Measurements from ENCODE around the gene XRN2.
A peak's percentile ranks its signal among the peaks of the same experiment; 100 is the strongest.

Gene XRN2

GRCh38 chr20:21273755-21274386 lies 29.3 kb upstream of the XRN2 start:
- Histone ChIP-seq H3K9me3 (ENCODE audit: control insufficient read depth, low read depth, low read length) (no peaks in the 10 kb centered on the region), H3K36me3 (ENCODE audit: control insufficient read depth, low read depth, low read length) (no peaks in the 10 kb centered on the region), H3K4me3 (ENCODE audit: low read length) (no peak overlapping the region), H3K27ac (ENCODE audit: low read length) (no peak overlapping the region), H3K4me1 (ENCODE audit: control insufficient read depth, low read depth, low read length) (no peaks in the 10 kb centered on the region), H3K9ac (ENCODE audit: low read length) (no peak overlapping the region), H3K27me3 (ENCODE audit: control insufficient read depth, insufficient read depth, low read length) (no peaks in the 10 kb centered on the region)

- Histone ChIP-seq H3K4me1 (ENCODE audit: control insufficient read depth, low read depth, low read length) (no peaks in the 10 kb centered on the region), H3K9me3 (ENCODE audit: control insufficient read depth, low read depth, low read length) (no peaks in the 10 kb centered on the region), H3K9ac (ENCODE audit: low read length) (no peak overlapping the region), H3K4me3 (ENCODE audit: low read length) (no peak overlapping the region), H3K27ac (ENCODE audit: low read length) (no peak overlapping the region), H3K27me3 (ENCODE audit: control insufficient read depth, insufficient read depth, low read length) (no peaks in the 10 kb centered on the region), H3K36me3 (ENCODE audit: control insufficient read depth, low read depth, low read length) (no peaks in the 10 kb centered on the region)
Measured at GRCh38 chr20:21278829-21279228, 24.3 kb upstream of the XRN2 start.

GRCh38 chr20:21279706-21280521 lies 23.2 kb upstream of the XRN2 start:
- H3K4me3 ChIP-seq (ENCODE audit: low read length): no peak overlapping the region
- H3K4me1 ChIP-seq (ENCODE audit: control insufficient read depth, low read depth, low read length): no peaks in the 10 kb centered on the region
- no peaks in the 10 kb centered on the region for H3K36me3 ChIP-seq (ENCODE audit: control insufficient read depth, low read depth, low read length)
- no peaks in the 10 kb centered on the region for H3K9me3 ChIP-seq (ENCODE audit: control insufficient read depth, low read depth, low read length)
- no peak overlapping the region for H3K9ac ChIP-seq (ENCODE audit: low read length)
- H3K27me3 ChIP-seq (ENCODE audit: control insufficient read depth, insufficient read depth, low read length): no peaks in the 10 kb centered on the region
- no peak overlapping the region for H3K27ac ChIP-seq (ENCODE audit: low read length)

- H3K9ac ChIP-seq (ENCODE audit: low read length): no peak overlapping the region
- H3K36me3 ChIP-seq (ENCODE audit: control insufficient read depth, low read depth, low read length): no peaks in the 10 kb centered on the region
- H3K27me3 ChIP-seq (ENCODE audit: control insufficient read depth, insufficient read depth, low read length): no peaks in the 10 kb centered on the region
- no peaks in the 10 kb centered on the region for H3K4me1 ChIP-seq (ENCODE audit: control insufficient read depth, low read depth, low read length)
- no peaks in the 10 kb centered on the region for H3K9me3 ChIP-seq (ENCODE audit: control insufficient read depth, low read depth, low read length)
- no peak overlapping the region for H3K27ac ChIP-seq (ENCODE audit: low read length)
- H3K4me3 ChIP-seq (ENCODE audit: low read length): no peak overlapping the region
Measured at GRCh38 chr20:21280522-21281016, 22.6 kb upstream of the XRN2 start.

- Histone ChIP-seq H3K9ac (ENCODE audit: low read length) (no peak overlapping the region), H3K27ac (ENCODE audit: low read length) (no peak overlapping the region), H3K4me1 (ENCODE audit: control insufficient read depth, low read depth, low read length) (no peaks in the 10 kb centered on the region), H3K9me3 (ENCODE audit: control insufficient read depth, low read depth, low read length) (no peaks in the 10 kb centered on the region), H3K27me3 (ENCODE audit: control insufficient read depth, insufficient read depth, low read length) (no peaks in the 10 kb centered on the region), H3K4me3 (ENCODE audit: low read length) (no peak overlapping the region), H3K36me3 (ENCODE audit: control insufficient read depth, low read depth, low read length) (no peaks in the 10 kb centered on the region)
Measured at GRCh38 chr20:21286775-21287174, 16.4 kb upstream of the XRN2 start.

GRCh38 chr20:21288587-21289370 lies 14.4 kb upstream of the XRN2 start:
- no peaks in the 10 kb centered on the region for H3K4me1 ChIP-seq (ENCODE audit: control insufficient read depth, low read depth, low read length)
- no peak overlapping the region for H3K9ac ChIP-seq (ENCODE audit: low read length)
- no peaks in the 10 kb centered on the region for H3K36me3 ChIP-seq (ENCODE audit: control insufficient read depth, low read depth, low read length)
- no peak overlapping the region for H3K4me3 ChIP-seq (ENCODE audit: low read length)
- H3K9me3 ChIP-seq (ENCODE audit: control insufficient read depth, low read depth, low read length): no peaks in the 10 kb centered on the region
- H3K27ac ChIP-seq (ENCODE audit: low read length): no peak overlapping the region
- no peaks in the 10 kb centered on the region for H3K27me3 ChIP-seq (ENCODE audit: control insufficient read depth, insufficient read depth, low read length)

GRCh38 chr20:21289651-21290050 lies 13.5 kb upstream of the XRN2 start:
- no peaks in the 10 kb centered on the region for H3K9me3 ChIP-seq (ENCODE audit: control insufficient read depth, low read depth, low read length)
- H3K4me1 ChIP-seq (ENCODE audit: control insufficient read depth, low read depth, low read length): no peaks in the 10 kb centered on the region
- no peak overlapping the region for H3K4me3 ChIP-seq (ENCODE audit: low read length)
- no peak overlapping the region for H3K27ac ChIP-seq (ENCODE audit: low read length)
- H3K9ac ChIP-seq (ENCODE audit: low read length): no peak overlapping the region
- H3K27me3 ChIP-seq (ENCODE audit: control insufficient read depth, insufficient read depth, low read length): no peaks in the 10 kb centered on the region
- H3K36me3 ChIP-seq (ENCODE audit: control insufficient read depth, low read depth, low read length): no peaks in the 10 kb centered on the region

- no peak overlapping the region for H3K4me3 ChIP-seq (ENCODE audit: low read length)
- no peak overlapping the region for H3K27ac ChIP-seq (ENCODE audit: low read length)
- H3K9me3 ChIP-seq (ENCODE audit: control insufficient read depth, low read depth, low read length): no peaks in the 10 kb centered on the region
- no peaks in the 10 kb centered on the region for H3K36me3 ChIP-seq (ENCODE audit: control insufficient read depth, low read depth, low read length)
- no peak overlapping the region for H3K9ac ChIP-seq (ENCODE audit: low read length)
- no peaks in the 10 kb centered on the region for H3K4me1 ChIP-seq (ENCODE audit: control insufficient read depth, low read depth, low read length)
- no peaks in the 10 kb centered on the region for H3K27me3 ChIP-seq (ENCODE audit: control insufficient read depth, insufficient read depth, low read length)
Measured at GRCh38 chr20:21291026-21291425, 12.1 kb upstream of the XRN2 start.

- no peaks in the 10 kb centered on the region for H3K27me3 ChIP-seq (ENCODE audit: control insufficient read depth, insufficient read depth, low read length)
- no peaks in the 10 kb centered on the region for H3K36me3 ChIP-seq (ENCODE audit: control insufficient read depth, low read depth, low read length)
- H3K9me3 ChIP-seq (ENCODE audit: control insufficient read depth, low read depth, low read length): no peaks in the 10 kb centered on the region
- H3K4me3 ChIP-seq (ENCODE audit: low read length): no peak overlapping the region
- no peak overlapping the region for H3K9ac ChIP-seq (ENCODE audit: low read length)
- H3K27ac ChIP-seq (ENCODE audit: low read length): no peak overlapping the region
- no peaks in the 10 kb centered on the region for H3K4me1 ChIP-seq (ENCODE audit: control insufficient read depth, low read depth, low read length)
Measured at GRCh38 chr20:21294755-21295154, 8.4 kb upstream of the XRN2 start.

- Histone ChIP-seq H3K36me3 (ENCODE audit: control insufficient read depth, low read depth, low read length) (no peaks in the 10 kb centered on the region), H3K9ac (ENCODE audit: low read length) (peak overlapping the region; percentile 99), H3K4me3 (ENCODE audit: low read length) (peak overlapping the region; percentile 96), H3K27ac (ENCODE audit: low read length) (peak overlapping the region; percentile 78), H3K27me3 (ENCODE audit: control insufficient read depth, insufficient read depth, low read length) (no peaks in the 10 kb centered on the region), H3K9me3 (ENCODE audit: control insufficient read depth, low read depth, low read length) (no peaks in the 10 kb centered on the region), H3K4me1 (ENCODE audit: control insufficient read depth, low read depth, low read length) (no peaks in the 10 kb centered on the region)
Measured at GRCh38 chr20:21301940-21302663, 1.0 kb upstream of the XRN2 start.

GRCh38 chr20:21302664-21303060 lies 469 bp upstream of the XRN2 start:
- no peaks in the 10 kb centered on the region for H3K36me3 ChIP-seq (ENCODE audit: control insufficient read depth, low read depth, low read length)
- peak overlapping the region; percentile 96 for H3K4me3 ChIP-seq (ENCODE audit: low read length)
- no peaks in the 10 kb centered on the region for H3K9me3 ChIP-seq (ENCODE audit: control insufficient read depth, low read depth, low read length)
- H3K9ac ChIP-seq (ENCODE audit: low read length): peak overlapping the region; percentile 99
- H3K4me1 ChIP-seq (ENCODE audit: control insufficient read depth, low read depth, low read length): no peaks in the 10 kb centered on the region
- peak overlapping the region; percentile 78 for H3K27ac ChIP-seq (ENCODE audit: low read length)
- H3K27me3 ChIP-seq (ENCODE audit: control insufficient read depth, insufficient read depth, low read length): no peaks in the 10 kb centered on the region
